Panc1 (cell line): Measurements from ENCODE around the gene CELF2.
"Not testable (repeated sequence)": the region's sequence is repeated elsewhere in the genome, so short reads cannot be mapped to it uniquely, and the experiment has no call there.

ENCODE experiments used
- CTCF ChIP-seq: fragments of 450-650 bp; IDR thresholded peaks from 2 replicates; pipeline ENCODE4 v1.5.1; 2017; ENCODE audit warnings: mild to moderate bottlenecking
- POLR2AphosphoS5 ChIP-seq: IDR thresholded peaks from 2 replicates; pipeline ENCODE4 v1.6.1; 2012; ENCODE audit warnings: mild to moderate bottlenecking, low read depth, low read length, moderate library complexity
- SIN3A ChIP-seq: IDR thresholded peaks from 2 replicates; pipeline ENCODE4 v1.6.1; 2012; ENCODE audit warnings: low read depth, mild to moderate bottlenecking, low read length, moderate library complexity, borderline replicate concordance; ENCODE audit not compliant: insufficient read depth
- TCF7L2 ChIP-seq: IDR thresholded peaks from 2 replicates; pipeline ENCODE4 v1.6.1; 2011; ENCODE audit warnings: mild to moderate bottlenecking, low read depth, low read length, inconsistent platforms
- TF ChIP-seq, protein P1 (sequence below), 2 experiments: IDR thresholded peaks; 2 replicates each; pipeline ENCODE4 v1.6.1; 2011 to 2012; ENCODE audit warnings: low read depth in 2 of 2, control low read depth in 1 of 2, low read length in 1 of 2, mild to moderate bottlenecking in 1 of 2, moderate library complexity in 1 of 2; ENCODE audit not compliant: insufficient read depth in 1 of 2

DNA sequence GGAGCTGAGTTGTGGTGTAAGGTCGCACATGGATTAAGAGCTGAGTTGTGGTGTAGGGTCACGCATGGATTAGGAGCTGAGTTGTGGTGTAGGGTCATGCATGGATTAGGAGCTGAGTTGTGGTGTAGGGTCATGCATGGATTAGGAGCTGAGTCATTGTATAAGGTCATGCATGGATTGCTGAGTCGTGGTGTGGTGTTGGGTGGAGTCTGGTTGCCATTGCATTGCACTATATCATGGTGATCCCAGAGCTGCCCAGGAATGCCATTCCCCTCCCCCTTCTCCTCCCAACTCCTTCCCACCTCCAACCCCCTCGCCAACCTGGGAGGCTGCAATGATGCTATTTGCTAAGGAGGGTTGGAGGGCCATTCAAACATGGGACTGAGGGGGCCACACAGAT is 349.2 kb downstream of the CELF2 start:
- TF ChIP-seq CTCF, SIN3A, POLR2AphosphoS5, TCF7L2: not testable (repeated sequence)
- TF ChIP-seq, protein P1, sequence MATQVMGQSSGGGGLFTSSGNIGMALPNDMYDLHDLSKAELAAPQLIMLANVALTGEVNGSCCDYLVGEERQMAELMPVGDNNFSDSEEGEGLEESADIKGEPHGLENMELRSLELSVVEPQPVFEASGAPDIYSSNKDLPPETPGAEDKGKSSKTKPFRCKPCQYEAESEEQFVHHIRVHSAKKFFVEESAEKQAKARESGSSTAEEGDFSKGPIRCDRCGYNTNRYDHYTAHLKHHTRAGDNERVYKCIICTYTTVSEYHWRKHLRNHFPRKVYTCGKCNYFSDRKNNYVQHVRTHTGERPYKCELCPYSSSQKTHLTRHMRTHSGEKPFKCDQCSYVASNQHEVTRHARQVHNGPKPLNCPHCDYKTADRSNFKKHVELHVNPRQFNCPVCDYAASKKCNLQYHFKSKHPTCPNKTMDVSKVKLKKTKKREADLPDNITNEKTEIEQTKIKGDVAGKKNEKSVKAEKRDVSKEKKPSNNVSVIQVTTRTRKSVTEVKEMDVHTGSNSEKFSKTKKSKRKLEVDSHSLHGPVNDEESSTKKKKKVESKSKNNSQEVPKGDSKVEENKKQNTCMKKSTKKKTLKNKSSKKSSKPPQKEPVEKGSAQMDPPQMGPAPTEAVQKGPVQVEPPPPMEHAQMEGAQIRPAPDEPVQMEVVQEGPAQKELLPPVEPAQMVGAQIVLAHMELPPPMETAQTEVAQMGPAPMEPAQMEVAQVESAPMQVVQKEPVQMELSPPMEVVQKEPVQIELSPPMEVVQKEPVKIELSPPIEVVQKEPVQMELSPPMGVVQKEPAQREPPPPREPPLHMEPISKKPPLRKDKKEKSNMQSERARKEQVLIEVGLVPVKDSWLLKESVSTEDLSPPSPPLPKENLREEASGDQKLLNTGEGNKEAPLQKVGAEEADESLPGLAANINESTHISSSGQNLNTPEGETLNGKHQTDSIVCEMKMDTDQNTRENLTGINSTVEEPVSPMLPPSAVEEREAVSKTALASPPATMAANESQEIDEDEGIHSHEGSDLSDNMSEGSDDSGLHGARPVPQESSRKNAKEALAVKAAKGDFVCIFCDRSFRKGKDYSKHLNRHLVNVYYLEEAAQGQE (IDR thresholded peaks at IDR 0.05; ENCODE audit: insufficient read depth in 1 of 2, low read depth in 2 of 2, low read length in 1 of 2) = not testable (repeated sequence)
